ENCODE measurements around the gene YJEFN3. TPM values are rescaled to one million over a fixed set of nuclear protein-coding genes. Genes with fewer than 3 reads are reported as not detected.

YJEFN3 gene
- total RNA-seq, 1 experiment from 2014 or later: 25.3 TPM

GRCh38 chr19:19486343-19487076, 42.2 kb upstream of the YJEFN3 start (continued):
- no peak for TF ChIP-seq SRF (IDR thresholded peaks at IDR 0.05; ENCODE audit: low read depth)

DNA sequence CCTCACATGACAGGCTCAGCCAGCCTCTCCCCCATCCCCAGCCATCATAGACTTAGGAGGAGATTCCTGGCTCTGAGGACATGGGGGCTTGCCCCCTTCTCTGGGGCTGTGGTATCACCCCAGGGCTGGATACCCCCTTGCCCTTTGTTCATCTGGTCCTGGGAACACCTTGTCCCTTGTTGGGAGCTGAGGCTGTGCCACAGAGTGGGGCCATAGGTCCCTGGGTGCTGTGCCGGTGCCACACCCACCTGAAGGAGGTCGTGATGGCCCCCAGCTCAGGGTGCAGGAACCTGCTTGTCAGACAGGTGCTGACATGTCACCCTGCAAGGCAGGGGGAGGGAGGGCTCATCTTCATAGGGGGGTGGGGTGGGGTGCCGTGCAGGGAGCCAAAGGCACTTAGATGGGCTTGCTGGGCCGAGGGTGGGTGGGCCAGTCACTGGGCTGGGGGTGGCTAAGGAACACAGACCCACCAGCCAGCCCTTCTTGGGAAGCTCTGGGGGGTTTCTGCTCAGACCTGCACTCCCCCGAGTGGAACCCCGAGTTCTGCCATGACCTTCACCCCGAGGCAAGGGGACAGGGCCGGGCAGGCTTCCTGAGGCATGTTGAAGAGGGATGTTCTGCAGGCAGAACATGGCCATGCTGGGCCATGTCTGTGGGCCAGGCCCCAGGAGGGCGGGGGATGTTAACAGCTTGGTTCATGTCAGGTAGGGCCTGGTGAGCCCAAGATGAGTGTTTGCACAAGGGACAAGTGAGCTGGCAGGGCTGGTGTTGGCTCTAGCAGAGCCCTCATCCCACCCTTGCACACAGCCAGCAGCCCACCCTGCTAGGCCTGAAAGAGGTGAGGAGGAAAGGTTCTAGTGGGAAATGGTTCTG, 41.4 kb upstream of the YJEFN3 start:
- TF ChIP-seq CTCF (IDR thresholded peaks at IDR 0.05 in 2 of 3, conservative IDR thresholded peaks at IDR 0.05 in 1 of 3; ENCODE audit: borderline replicate concordance in 1 of 3, insufficient read depth in 1 of 3, low read depth in 2 of 3, low read length in 2 of 3) (no peak), POLR2AphosphoS5 (IDR thresholded peaks at IDR 0.05; ENCODE audit: low read depth, low read length) (no peak), SIN3A (IDR thresholded peaks at IDR 0.05; ENCODE audit: low read depth) (no peak), ELF1 (IDR thresholded peaks at IDR 0.05; ENCODE audit: borderline replicate concordance, low read depth) (no peak), ZBTB33 (IDR thresholded peaks at IDR 0.05; ENCODE audit: extremely low read depth, insufficient replicate concordance, low read length) (no peak), EGR1 (IDR thresholded peaks at IDR 0.05; ENCODE audit: low read depth) (no peak), REST (IDR thresholded peaks at IDR 0.05; ENCODE audit: low read depth) (no peak), SP1 (IDR thresholded peaks at IDR 0.05; ENCODE audit: low read depth) (no peak)
- TF ChIP-seq, protein P1, sequence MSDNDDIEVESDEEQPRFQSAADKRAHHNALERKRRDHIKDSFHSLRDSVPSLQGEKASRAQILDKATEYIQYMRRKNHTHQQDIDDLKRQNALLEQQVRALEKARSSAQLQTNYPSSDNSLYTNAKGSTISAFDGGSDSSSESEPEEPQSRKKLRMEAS (IDR thresholded peaks at IDR 0.05): no peak
- no peak for DNase-seq (ENCODE audit: low read depth, low spot score)
- Histone ChIP-seq H3K27ac (ENCODE audit: low read depth, low read length) (peak overlapping the region; percentile 15; the same call in 1 of the 2 replicates), H3K36me3 (ENCODE audit: control insufficient read depth in 1 of 2, insufficient read depth in 2 of 2, low read length in 2 of 2) (peaks cover 0 to 17% of the 10 kb centered on the region in 2 experiments; a peak in 1 of 4 replicates), H4K20me1 (ENCODE audit: insufficient read depth) (peaks cover 10% of the 10 kb centered on the region; the same call in 1 of the 2 replicates), H3K4me3 (replicated peaks in 1 of 2; ENCODE audit: low read depth in 1 of 2, low read length in 2 of 2) (no peak overlapping the region), H3K79me2 (ENCODE audit: insufficient read depth, low read length) (peaks cover 91% of the 10 kb centered on the region), H3K9me2 (ENCODE audit: insufficient read depth) (no peaks in the 10 kb centered on the region), H3K9me3 (ENCODE audit: control insufficient read depth in 1 of 2, insufficient read depth in 1 of 2, low read depth in 1 of 2, low read length in 2 of 2) (no peaks in the 10 kb centered on the region), H2AFZ (ENCODE audit: low read depth, low read length, poor library complexity, severe bottlenecking) (no peak overlapping the region), H3K4me2 (ENCODE audit: low read length) (peak overlapping the region; percentile 62; the same call in 1 of the 2 replicates), H3K27me3 (ENCODE audit: insufficient read depth, low read length) (no peaks in the 10 kb centered on the region), H3K4me1 (ENCODE audit: control insufficient read depth in 1 of 2, insufficient read depth in 2 of 2, low read length in 2 of 2) (peaks cover 19 to 43% of the 10 kb centered on the region in 2 experiments), H3K9ac (ENCODE audit: low read length) (no peak overlapping the region; the same call in 1 of the 2 replicates)
- ChIA-PET CTCF (no interaction called here), POLR2A (no interaction called here), RAD21 (ENCODE audit: low non-redundant PET in 1 of 2, low total read pairs in 2 of 2, uncharacterized antibody in 2 of 2, unreplicated experiment in 2 of 2) (no interaction called here)
- intact Hi-C loops (cut with micrococcal nuclease): loop anchor here (5.0 kb wide), 1 partner anchor 80 kb away; the partner anchor contains the start of gene GATAD2A
- BruUV-seq (replicated peaks): no TSS peak
- no peak for ATAC-seq
